Renal cortical epithelial cell (primary cell): ENCODE data around the gene METTL9. TPM values are rescaled to one million over a fixed set of nuclear protein-coding genes. Genes with fewer than 3 reads are reported as not detected.

Source experiments
- total RNA-seq: library from RNA; depleted of rRNA; stranded (reverse); fragments of >200 nt; gene quantifications from 2 replicates; pipeline ENCODE4 v1.2.3, GENCODE V29; 2014

Gene METTL9
- total RNA-seq, 1 donor from 2014 or later: 204 TPM

Other genes with a start within 250 kb of the METTL9 start
- 0.05 TPM in 1 of 2 replicates, not detected in the other for gene IGSF6, start 53.0 kb downstream of the METTL9 start, total RNA-seq
- 0.10 TPM in 1 of 2 replicates, not detected in the other for gene OTOA, start 64.4 kb downstream of the METTL9 start, total RNA-seq